ENCODE data around the gene FAM241B.

DNA sequence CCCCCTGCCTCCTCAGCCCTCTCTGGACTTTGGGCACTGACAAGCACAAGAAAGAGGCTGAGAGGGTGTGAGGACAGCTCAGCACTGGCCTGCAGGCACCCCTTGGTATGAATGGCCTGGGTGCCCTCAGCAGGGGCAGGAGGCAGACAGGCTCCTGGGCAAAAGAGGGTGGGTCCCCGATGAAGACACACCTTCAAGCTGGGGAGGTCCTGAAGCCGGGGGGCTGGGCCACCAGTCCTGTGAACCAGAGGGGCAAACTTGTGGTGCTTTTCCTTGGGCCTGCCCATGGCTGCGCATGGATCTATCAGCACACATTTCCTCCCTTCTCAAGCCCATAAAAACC, 22.8 kb downstream of the FAM241B start:
- TF ChIP-seq, protein P1, sequence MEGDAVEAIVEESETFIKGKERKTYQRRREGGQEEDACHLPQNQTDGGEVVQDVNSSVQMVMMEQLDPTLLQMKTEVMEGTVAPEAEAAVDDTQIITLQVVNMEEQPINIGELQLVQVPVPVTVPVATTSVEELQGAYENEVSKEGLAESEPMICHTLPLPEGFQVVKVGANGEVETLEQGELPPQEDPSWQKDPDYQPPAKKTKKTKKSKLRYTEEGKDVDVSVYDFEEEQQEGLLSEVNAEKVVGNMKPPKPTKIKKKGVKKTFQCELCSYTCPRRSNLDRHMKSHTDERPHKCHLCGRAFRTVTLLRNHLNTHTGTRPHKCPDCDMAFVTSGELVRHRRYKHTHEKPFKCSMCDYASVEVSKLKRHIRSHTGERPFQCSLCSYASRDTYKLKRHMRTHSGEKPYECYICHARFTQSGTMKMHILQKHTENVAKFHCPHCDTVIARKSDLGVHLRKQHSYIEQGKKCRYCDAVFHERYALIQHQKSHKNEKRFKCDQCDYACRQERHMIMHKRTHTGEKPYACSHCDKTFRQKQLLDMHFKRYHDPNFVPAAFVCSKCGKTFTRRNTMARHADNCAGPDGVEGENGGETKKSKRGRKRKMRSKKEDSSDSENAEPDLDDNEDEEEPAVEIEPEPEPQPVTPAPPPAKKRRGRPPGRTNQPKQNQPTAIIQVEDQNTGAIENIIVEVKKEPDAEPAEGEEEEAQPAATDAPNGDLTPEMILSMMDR (optimal IDR thresholded peaks at IDR 0.05 in 1 of 3, IDR thresholded peaks at IDR 0.05 in 1 of 3, conservative IDR thresholded peaks at IDR 0.05 in 1 of 3; ENCODE audit: extremely low read depth in 1 of 3, insufficient read depth in 2 of 3, low read length in 3 of 3): no peak
- no peak for TF ChIP-seq EZH2 (IDR thresholded peaks at IDR 0.05; ENCODE audit: low read length)
